ENCODE data around the gene ANKS3. TPM values are rescaled to one million over a fixed set of nuclear protein-coding genes. Genes with fewer than 3 reads are reported as not detected.

ANKS3 gene
- total and polyA plus RNA-seq, 2 experiments from 2014 or later, result 35.2 to 40.3 TPM

DNA sequence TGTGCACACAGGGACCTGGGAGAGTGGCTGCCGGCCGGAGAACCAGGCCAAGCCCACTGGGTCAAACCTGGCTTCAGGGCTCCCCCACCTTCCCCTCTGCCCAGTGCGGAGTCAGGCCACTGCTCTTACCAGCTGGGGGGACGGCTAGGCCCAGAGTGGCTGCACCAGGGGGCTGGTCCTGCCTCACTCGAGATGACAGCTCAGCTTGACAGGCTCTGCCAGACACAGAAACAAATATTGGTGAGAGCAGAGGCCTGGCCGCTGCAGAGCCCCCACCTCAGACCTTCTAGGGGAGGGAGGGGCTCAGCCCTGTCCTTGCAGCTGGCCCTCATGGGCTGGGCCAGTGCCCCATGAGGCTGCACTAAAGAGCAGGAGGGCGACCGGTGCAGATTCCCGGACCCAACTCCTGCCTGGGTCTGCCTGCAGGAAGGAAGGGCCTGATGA is 36.2 kb downstream of the ANKS3 start:
- Histone ChIP-seq H3K27ac (peak overlapping the region; percentile 65), H3K4me1 (ENCODE audit: low read depth) (peaks cover 2% of the 10 kb centered on the region), H3K36me3 (peaks cover 37% of the 10 kb centered on the region), H3K4me3 (no peak overlapping the region), H3K27me3 (no peaks in the 10 kb centered on the region), H3K9me3 (ENCODE audit: low read depth) (no peaks in the 10 kb centered on the region)
- TF ChIP-seq, protein P1, sequence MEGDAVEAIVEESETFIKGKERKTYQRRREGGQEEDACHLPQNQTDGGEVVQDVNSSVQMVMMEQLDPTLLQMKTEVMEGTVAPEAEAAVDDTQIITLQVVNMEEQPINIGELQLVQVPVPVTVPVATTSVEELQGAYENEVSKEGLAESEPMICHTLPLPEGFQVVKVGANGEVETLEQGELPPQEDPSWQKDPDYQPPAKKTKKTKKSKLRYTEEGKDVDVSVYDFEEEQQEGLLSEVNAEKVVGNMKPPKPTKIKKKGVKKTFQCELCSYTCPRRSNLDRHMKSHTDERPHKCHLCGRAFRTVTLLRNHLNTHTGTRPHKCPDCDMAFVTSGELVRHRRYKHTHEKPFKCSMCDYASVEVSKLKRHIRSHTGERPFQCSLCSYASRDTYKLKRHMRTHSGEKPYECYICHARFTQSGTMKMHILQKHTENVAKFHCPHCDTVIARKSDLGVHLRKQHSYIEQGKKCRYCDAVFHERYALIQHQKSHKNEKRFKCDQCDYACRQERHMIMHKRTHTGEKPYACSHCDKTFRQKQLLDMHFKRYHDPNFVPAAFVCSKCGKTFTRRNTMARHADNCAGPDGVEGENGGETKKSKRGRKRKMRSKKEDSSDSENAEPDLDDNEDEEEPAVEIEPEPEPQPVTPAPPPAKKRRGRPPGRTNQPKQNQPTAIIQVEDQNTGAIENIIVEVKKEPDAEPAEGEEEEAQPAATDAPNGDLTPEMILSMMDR (IDR thresholded peaks at IDR 0.05; ENCODE audit: low read depth, low read length), result no peak
- no peak for DNase-seq (ENCODE audit: low read depth in 1 of 2, low spot score in 1 of 2)

DNA sequence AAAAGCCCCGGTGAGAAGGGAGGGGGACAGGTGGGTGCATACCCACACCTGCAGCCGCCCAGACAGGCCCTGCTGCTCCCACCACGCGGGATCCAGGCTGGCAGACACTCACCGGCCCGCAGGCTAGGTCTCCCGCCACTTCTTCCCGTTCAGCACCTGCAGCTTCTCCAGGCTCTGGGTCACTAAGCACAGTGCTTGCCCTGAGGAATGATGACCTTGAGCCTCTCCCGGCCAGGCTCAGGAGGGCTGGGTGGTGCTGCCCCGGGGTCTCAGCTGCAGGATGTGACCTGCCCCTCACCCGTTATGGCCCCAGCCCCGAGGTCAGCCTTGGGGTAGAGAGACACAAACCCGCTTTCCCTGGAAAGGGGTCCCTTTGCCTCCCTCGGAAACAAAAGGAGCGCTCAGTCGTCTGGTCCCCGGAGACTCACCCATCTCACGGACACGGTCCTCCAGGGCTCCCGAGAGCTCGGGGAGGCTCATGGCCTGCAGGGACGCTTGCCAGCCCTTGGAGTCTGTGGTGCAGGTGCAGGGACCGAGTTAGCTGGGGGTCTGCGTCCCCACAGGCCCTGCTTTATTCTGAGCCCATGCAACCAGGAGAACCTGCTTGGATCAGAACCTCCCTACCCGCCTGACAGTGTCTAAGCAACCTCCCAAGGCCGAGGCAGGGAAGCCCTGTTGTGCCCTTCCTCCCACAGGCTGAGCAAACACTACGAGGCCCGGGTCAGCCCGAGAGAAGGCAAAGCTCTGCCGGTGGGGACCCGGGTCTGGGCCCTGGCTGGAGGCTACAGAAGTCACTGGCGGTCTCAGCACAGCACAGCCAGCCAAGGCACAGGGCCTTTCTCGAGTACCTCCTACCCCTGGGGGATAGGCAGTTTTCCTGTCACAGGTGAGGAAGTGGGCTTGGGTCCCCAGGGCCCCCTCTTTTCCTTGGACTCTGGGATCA is 36.9 kb downstream of the ANKS3 start:
- H3K4me1 ChIP-seq (ENCODE audit: low read depth), result peaks cover 4% of the 10 kb centered on the region
- H3K36me3 ChIP-seq, result peaks cover 35% of the 10 kb centered on the region
- no peak for DNase-seq (ENCODE audit: low read depth in 1 of 2, low spot score in 1 of 2)
- no peaks in the 10 kb centered on the region for H3K9me3 ChIP-seq (ENCODE audit: low read depth)
- peak overlapping the region; percentile 65 for H3K27ac ChIP-seq
- TF ChIP-seq, protein P1 (IDR thresholded peaks at IDR 0.05; ENCODE audit: low read depth, low read length), result no peak
- no peak overlapping the region for H3K4me3 ChIP-seq
- no peaks in the 10 kb centered on the region for H3K27me3 ChIP-seq

DNA sequence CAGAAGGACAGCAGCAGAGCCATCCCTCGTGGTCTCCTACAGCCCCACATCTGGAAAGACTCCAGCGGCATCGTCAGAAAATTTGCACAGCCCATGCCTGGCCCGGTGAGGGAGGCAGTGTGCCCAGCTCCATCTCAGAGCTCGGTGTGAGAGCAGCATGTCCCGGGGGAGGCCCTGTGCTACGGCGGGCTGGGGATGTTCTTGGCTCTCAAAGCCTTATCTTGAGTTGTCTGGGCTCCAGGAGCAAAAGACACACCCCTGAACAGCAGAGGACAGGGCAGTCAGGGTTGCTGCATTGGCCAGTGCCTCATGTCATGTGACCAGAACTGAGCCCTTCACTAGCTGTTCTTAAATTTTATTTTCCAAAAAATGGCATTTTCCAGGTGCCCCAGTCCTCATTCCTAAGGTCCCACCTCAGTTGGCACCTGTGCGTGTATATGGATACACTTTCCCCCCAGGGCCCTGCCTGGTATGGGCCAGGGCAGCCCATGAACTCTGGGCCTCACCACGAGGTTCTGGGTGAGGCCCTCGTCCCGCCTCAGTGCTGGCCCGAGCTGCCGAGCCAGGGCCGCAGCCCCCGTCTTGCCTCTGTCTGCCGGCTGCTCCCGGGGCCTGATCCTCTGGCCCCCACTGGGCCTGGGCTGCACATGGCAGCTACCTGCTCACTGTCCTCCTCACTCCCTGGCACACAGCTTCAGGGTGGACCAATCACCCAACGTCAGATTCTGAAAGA is 37.7 kb downstream of the ANKS3 start:
- H3K9me3 ChIP-seq (ENCODE audit: low read depth), result no peaks in the 10 kb centered on the region
- H3K27me3 ChIP-seq, result no peaks in the 10 kb centered on the region
- peaks cover 31% of the 10 kb centered on the region for H3K36me3 ChIP-seq
- peaks cover 4% of the 10 kb centered on the region for H3K4me1 ChIP-seq (ENCODE audit: low read depth)
- H3K4me3 ChIP-seq, result no peak overlapping the region
- peak overlapping the region; percentile 65 for H3K27ac ChIP-seq
- TF ChIP-seq, protein P1 (IDR thresholded peaks at IDR 0.05; ENCODE audit: low read depth, low read length), result no peak
- peak in 1 of 2 donors; percentile 50 for DNase-seq (ENCODE audit: low read depth in 1 of 2, low spot score in 1 of 2)

DNA sequence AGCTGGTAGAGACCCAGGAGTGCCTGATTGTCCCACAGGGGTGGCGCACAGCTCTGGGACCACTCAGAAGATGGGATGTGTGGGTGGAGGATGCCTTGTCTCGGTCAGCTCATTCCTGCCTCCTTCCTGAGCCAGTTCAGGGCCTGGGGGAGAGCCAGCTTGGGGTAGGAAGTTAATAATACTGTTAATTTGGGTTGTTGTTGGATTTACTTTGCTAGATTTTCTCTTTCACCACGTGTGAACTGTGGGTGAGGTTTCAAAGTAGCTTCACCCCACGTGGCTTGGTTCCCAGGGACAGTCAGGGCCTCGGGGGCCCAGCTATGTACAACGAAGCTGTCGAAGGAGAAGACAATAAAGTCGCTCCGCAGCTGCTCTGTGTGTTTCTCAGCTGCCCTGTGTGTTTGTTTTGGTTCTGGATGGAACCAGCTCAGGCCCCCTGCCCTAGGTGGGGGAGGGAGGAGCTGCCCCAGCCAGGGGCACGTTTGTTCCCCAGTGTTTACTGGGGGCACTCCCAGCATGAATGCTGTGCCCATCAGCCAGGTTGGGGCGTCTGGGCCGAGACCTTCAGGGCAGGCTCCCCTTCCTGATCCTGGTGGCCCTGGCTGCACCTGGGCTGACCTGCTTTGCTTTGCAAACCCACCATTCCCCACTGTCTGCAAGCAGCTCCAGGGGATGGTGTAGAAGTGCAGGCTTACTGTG is 38.4 kb downstream of the ANKS3 start:
- TF ChIP-seq, protein P1 (IDR thresholded peaks at IDR 0.05; ENCODE audit: low read depth, low read length), result no peak
- Histone ChIP-seq H3K4me1 (ENCODE audit: low read depth) (peaks cover 4% of the 10 kb centered on the region), H3K4me3 (no peak overlapping the region), H3K27ac (peak overlapping the region; percentile 29), H3K27me3 (no peaks in the 10 kb centered on the region), H3K36me3 (peaks cover 27% of the 10 kb centered on the region), H3K9me3 (ENCODE audit: low read depth) (no peaks in the 10 kb centered on the region)
- DNase-seq (ENCODE audit: low read depth in 1 of 2, low spot score in 1 of 2), result no peak

Measured in cardiac muscle cell (in vitro differentiated cells and primary cell).